Hepatocyte (in vitro differentiated cells): ENCODE data around the gene TCHH. TPM values are rescaled to one million over a fixed set of nuclear protein-coding genes. Genes with fewer than 3 reads are reported as not detected.
A peak's percentile ranks its signal among the peaks of the same experiment; 100 is the strongest.

Experiments
- DNase-seq: peaks from one replicate; pipeline ENCODE4 v3.0.0-alpha.2; 2016; ENCODE audit warnings: low spot score
- H2AFZ ChIP-seq: fragments of 200-600 bp; sonication (generic); 2 replicates; pipeline ENCODE4 v1.6.0; 2016; ENCODE audit warnings: antibody characterized with exemption, mild to moderate bottlenecking
- H3K27ac ChIP-seq: fragments of 200-600 bp; sonication (generic); 2 replicates; pipeline ENCODE4 v1.5.1; 2016; ENCODE audit warnings: mild to moderate bottlenecking
- H3K27me3 ChIP-seq: fragments of 200-600 bp; sonication (generic); 2 replicates; pipeline ENCODE4 v1.6.1; 2016
- H3K36me3 ChIP-seq: fragments of 200-600 bp; sonication (generic); replicated peaks from 2 replicates; pipeline ENCODE4 v1.5.1; 2016; ENCODE audit warnings: low read depth; ENCODE audit not compliant: insufficient read depth
- H3K4me1 ChIP-seq: fragments of 200-600 bp; sonication (generic); 2 replicates; pipeline ENCODE4 v1.5.1; 2016; ENCODE audit warnings: mild to moderate bottlenecking, moderate library complexity; ENCODE audit not compliant: insufficient read depth
- H3K4me2 ChIP-seq: fragments of 200-600 bp; sonication (generic); 2 replicates; pipeline ENCODE4 v1.6.0; 2016
- H3K4me3 ChIP-seq: fragments of 200-600 bp; sonication (generic); 2 replicates; pipeline ENCODE4 v1.5.1; 2016; ENCODE audit warnings: mild to moderate bottlenecking
- H3K79me2 ChIP-seq: fragments of 200-600 bp; sonication (generic); 2 replicates; pipeline ENCODE4 v1.6.0; 2017; ENCODE audit warnings: mild to moderate bottlenecking
- H3K9me2 ChIP-seq: fragments of 200-600 bp; sonication (generic); replicated peaks from 2 replicates; pipeline ENCODE4 v1.6.0; 2017; ENCODE audit warnings: mild to moderate bottlenecking; ENCODE audit not compliant: insufficient read depth
- H3K9me3 ChIP-seq: fragments of 200-600 bp; sonication (generic); 2 replicates; pipeline ENCODE4 v1.5.1; 2016; ENCODE audit warnings: low read depth, mild to moderate bottlenecking
- H4K20me1 ChIP-seq: fragments of 200-600 bp; sonication (generic); 2 replicates; pipeline ENCODE4 v1.6.0; 2016; ENCODE audit warnings: mild to moderate bottlenecking; ENCODE audit not compliant: insufficient read depth, poor library complexity, severe bottlenecking
- EZH2 ChIP-seq: fragments of 200-600 bp; sonication (generic); IDR thresholded peaks from 2 replicates; pipeline ENCODE4 v1.6.1; 2016; ENCODE audit warnings: antibody characterized with exemption, mild to moderate bottlenecking, borderline replicate concordance
- EZH2phosphoT487 ChIP-seq: fragments of 200-600 bp; sonication (generic); IDR thresholded peaks from one replicate; pipeline ENCODE4 v1.6.1; 2018; ENCODE audit warnings: antibody characterized with exemption, mild to moderate bottlenecking, low read depth, moderate library complexity; ENCODE audit not compliant: unreplicated experiment, severe bottlenecking
- WGBS: methylation state at CpG from one replicate; pipeline ENCODE4 v1.1.6; 2016; ENCODE audit warnings: low lambda C conversion rate; ENCODE audit errors: missing lambda C conversion rate; 5-methylcytosine and 5-hydroxymethylcytosine counted together
- polyA plus RNA-seq: library from polyadenylated mRNA; unstranded; fragments of >200 nt; fragmentation: Nextera tagmentation; extraction: Ambion mirVana; gene quantifications from 2 replicates; pipeline ENCODE4 v1.2.1, GENCODE V29; 2016
- total RNA-seq: library from RNA; depleted of rRNA; stranded (reverse); fragments of >200 nt; gene quantifications from 2 replicates; pipeline ENCODE4 v1.2.3, GENCODE V29; 2014
- TF ChIP-seq, protein P1 (sequence below): fragments of 200-600 bp; sonication (generic); IDR thresholded peaks from 2 replicates; pipeline ENCODE4 v1.5.1; 2016; ENCODE audit warnings: antibody characterized with exemption, mild to moderate bottlenecking; ENCODE audit not compliant: poor library complexity

TCHH gene
- total and polyA plus RNA-seq, 2 experiments from 2014 or later = not detected

GRCh38 chr1:152143150-152143887 lies 28.1 kb upstream of the TCHH start:
- Histone ChIP-seq H3K79me2 (no peaks in the 10 kb centered on the region), H3K4me2 (no peak overlapping the region), H3K9me2 (no peaks in the 10 kb centered on the region), H3K27me3 (no peaks in the 10 kb centered on the region), H3K4me1 (no peaks in the 10 kb centered on the region), H3K9me3 (no peaks in the 10 kb centered on the region), H4K20me1 (no peaks in the 10 kb centered on the region), H3K27ac (no peak overlapping the region), H2AFZ (no peak overlapping the region), H3K4me3 (no peak overlapping the region), H3K36me3 (no peaks in the 10 kb centered on the region)
- no peak for TF ChIP-seq EZH2phosphoT487
- no peak for TF ChIP-seq EZH2
- TF ChIP-seq, protein P1, sequence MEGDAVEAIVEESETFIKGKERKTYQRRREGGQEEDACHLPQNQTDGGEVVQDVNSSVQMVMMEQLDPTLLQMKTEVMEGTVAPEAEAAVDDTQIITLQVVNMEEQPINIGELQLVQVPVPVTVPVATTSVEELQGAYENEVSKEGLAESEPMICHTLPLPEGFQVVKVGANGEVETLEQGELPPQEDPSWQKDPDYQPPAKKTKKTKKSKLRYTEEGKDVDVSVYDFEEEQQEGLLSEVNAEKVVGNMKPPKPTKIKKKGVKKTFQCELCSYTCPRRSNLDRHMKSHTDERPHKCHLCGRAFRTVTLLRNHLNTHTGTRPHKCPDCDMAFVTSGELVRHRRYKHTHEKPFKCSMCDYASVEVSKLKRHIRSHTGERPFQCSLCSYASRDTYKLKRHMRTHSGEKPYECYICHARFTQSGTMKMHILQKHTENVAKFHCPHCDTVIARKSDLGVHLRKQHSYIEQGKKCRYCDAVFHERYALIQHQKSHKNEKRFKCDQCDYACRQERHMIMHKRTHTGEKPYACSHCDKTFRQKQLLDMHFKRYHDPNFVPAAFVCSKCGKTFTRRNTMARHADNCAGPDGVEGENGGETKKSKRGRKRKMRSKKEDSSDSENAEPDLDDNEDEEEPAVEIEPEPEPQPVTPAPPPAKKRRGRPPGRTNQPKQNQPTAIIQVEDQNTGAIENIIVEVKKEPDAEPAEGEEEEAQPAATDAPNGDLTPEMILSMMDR = no peak
- no peak for DNase-seq
- 55% methylated on average over 2 of the region's 2 CpGs for WGBS

DNA sequence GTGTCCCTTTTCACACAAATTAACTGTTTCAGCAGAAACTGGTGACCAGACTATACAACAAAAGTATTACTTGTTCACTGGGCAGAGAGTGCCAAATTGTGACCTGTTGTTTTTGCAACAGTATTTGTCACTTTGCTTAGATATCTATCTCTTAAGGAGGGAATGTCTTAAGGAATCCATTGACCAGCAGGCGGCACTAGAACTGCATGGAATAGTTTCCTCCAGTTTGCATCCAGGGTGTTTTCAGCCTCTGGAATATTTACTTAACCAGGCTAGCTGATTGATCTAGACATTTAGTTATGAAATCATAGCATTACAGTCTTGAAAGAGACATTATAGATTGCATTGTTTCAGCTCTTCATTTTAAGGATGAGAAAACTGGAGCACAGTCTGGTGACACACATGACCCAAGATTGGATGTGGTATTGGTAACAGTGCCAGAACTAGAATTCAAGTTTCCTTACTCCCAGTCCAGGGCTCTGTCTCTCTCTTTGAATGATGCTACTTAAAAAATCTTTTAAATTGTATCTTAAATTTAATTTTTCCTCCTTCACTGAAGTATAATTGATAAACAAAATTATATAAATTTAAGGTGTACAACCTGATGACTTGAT lies 26.8 kb upstream of the TCHH start:
- no peak overlapping the region for H2AFZ ChIP-seq
- H3K4me2 ChIP-seq = no peak overlapping the region
- H3K9me2 ChIP-seq = no peaks in the 10 kb centered on the region
- no peaks in the 10 kb centered on the region for H3K79me2 ChIP-seq
- 3% methylated on average over 1 of the region's 1 CpG for WGBS
- no peaks in the 10 kb centered on the region for H3K4me1 ChIP-seq
- TF ChIP-seq, protein P1 = peak; percentile 50
- TF ChIP-seq EZH2phosphoT487 = no peak
- H3K27ac ChIP-seq = no peak overlapping the region
- H3K27me3 ChIP-seq = no peaks in the 10 kb centered on the region
- peak; percentile 63 for DNase-seq
- H3K9me3 ChIP-seq = no peaks in the 10 kb centered on the region
- no peak overlapping the region for H3K4me3 ChIP-seq
- H3K36me3 ChIP-seq = no peaks in the 10 kb centered on the region
- no peaks in the 10 kb centered on the region for H4K20me1 ChIP-seq

- no peaks in the 10 kb centered on the region for H3K9me2 ChIP-seq
- no peaks in the 10 kb centered on the region for H3K4me1 ChIP-seq
- H4K20me1 ChIP-seq = no peaks in the 10 kb centered on the region
- no peaks in the 10 kb centered on the region for H3K9me3 ChIP-seq
- H3K27me3 ChIP-seq = no peaks in the 10 kb centered on the region
- no peaks in the 10 kb centered on the region for H3K79me2 ChIP-seq
- no peak overlapping the region for H3K4me3 ChIP-seq
- no peak overlapping the region for H3K27ac ChIP-seq
- DNase-seq = no peak
- H3K4me2 ChIP-seq = no peak overlapping the region
- TF ChIP-seq EZH2 (no peak), EZH2phosphoT487 (no peak)
- TF ChIP-seq, protein P1 = no peak
- no peak overlapping the region for H2AFZ ChIP-seq
- no peaks in the 10 kb centered on the region for H3K36me3 ChIP-seq
Measured at GRCh38 chr1:152137215-152137614, 22.0 kb upstream of the TCHH start.
